ENCODE results near the gene SEMA6D.

Gene SEMA6D

DNA sequence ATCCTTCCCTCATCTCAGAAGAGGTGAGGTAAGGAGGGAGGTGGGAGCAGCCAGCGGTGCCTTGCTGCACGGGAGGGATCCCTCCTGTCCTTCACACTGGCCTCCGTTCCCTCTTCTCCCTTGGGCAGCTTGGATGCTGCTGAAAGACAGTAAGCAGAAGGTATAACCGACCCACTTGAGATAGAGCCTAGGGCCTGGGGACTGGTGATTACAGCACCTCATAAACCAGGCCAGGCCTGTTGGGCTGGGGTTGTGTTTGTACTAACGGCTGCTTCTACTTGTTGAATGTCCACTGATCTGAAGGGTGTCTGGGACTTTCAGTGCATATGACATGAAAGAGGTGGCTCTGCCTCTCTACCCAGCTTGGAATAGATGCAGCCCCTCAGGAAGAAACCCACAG is 25.0 kb downstream of the SEMA6D start:
- DNase-seq (ENCODE audit: low read depth in 2 of 2): no peak

DNA sequence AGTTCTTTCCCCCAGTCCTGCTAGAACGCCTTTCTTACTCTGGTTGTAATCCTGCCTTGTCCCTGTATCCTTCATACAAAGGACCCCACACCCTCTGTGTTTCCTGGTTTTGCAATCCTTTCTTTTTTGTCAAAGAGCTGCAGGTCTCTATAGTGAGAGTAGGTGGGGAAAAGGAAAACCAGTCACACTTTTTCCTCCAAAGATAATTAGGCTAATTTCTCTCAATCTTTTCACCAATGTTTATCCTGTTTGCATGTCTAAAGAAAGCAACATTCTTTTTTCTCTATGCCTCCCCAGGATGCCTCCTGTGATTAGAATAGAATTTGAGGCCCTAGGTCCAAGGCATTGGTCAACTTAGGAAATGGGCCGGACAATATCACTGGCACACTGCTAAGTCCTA is 25.4 kb downstream of the SEMA6D start:
- no peak for DNase-seq (ENCODE audit: low read depth in 2 of 2)

DNA sequence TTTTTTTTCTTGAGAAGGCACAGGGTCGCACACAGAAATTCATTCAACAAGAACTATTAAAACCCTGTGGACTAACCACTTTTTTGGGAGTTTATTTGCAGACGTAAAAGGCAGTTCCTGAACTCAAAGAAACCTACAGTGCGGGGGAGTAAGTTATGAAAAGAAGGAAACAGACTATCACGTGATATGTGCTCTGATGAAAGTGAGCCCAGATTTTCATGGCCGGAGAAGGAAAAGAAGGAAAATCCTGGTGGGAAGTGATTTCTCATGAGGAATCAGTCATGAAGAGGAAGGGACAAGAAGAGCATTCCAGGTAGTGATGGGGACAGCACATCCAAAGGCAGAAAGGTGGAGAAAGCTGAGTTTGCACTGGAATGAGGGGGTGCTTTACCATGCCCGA is 26.1 kb downstream of the SEMA6D start:
- DNase-seq (ENCODE audit: low read depth in 2 of 2): no peak

GRCh38 chr15:47743886-47744285 is 26.6 kb downstream of the SEMA6D start:
- DNase-seq (ENCODE audit: low read depth in 2 of 2): no peak

- no peak for DNase-seq (ENCODE audit: low read depth in 2 of 2)
These were observed 27.2 kb downstream of the SEMA6D start for GRCh38 chr15:47744496-47744895.

GRCh38 chr15:47744973-47745372 is 27.7 kb downstream of the SEMA6D start:
- DNase-seq (ENCODE audit: low read depth in 2 of 2): no peak

- DNase-seq (ENCODE audit: low read depth in 2 of 2): no peak
These were observed 29.2 kb downstream of the SEMA6D start for GRCh38 chr15:47746516-47746915.

DNA sequence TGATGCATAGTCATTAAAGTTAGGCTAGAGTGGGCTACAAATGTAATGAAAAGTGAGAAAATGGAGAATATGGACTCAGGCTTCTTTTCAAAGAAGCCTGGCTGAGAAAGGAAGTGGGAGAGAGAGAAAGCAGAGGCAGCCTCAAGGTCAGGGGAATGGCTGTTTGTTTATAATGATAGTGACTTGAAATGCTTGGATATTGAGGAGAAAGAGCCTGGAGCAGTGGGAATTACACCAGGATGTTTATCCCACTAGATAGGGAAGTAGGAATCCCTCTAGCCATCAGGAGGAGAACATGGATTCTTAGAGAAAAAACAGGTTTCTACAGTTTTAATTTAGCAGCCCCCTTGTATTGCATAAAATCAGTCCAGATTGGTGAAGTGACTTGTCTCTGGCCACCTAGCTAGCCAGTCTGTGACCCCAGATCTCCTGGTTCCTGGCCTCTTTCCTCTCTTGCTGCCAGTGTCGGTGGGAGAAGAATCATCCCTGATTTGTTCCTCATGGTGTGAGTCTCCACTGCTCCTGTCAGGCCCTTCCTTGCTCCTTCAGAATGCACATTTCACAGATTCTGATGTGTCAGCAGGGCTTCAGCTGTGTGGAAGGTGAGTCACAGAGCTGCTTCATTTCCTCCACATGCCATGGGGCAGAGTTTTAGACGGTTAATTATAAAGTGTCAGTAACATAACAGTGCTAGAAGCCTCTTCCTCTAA is 32.9 kb downstream of the SEMA6D start:
- DNase-seq (ENCODE audit: low read depth in 2 of 2): no peak

DNA sequence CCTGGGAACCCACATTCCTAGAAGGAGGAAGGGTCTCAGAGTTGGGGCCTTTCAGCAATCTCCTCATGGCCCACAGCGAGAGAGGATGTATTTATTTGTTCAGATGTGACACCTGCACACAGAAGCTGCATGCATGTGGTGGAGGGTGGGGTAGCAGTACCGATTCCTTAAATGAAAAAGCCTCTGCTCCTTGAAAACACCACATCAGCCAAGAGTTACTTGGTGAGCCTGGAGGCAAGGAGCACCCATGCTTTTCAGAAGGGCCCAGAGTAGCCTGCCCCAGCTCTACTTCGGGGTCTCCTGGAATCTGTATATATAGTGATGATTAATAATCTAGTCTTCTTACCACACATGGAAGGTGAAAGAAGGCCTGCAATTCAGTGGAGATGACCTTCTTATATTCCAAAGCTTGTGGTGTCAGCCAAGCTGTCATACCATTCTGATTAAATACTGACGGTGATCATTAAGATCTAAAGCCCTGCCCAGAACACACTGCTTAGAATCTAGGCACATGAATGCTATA is 33.5 kb downstream of the SEMA6D start:
- DNase-seq (ENCODE audit: low read depth in 2 of 2): no peak

- no peak for DNase-seq (ENCODE audit: low read depth in 2 of 2)
These were observed 36.3 kb downstream of the SEMA6D start for GRCh38 chr15:47753591-47753990.

GRCh38 chr15:47754312-47754711 is 37.0 kb downstream of the SEMA6D start:
- no peak for DNase-seq (ENCODE audit: low read depth in 2 of 2)

DNA sequence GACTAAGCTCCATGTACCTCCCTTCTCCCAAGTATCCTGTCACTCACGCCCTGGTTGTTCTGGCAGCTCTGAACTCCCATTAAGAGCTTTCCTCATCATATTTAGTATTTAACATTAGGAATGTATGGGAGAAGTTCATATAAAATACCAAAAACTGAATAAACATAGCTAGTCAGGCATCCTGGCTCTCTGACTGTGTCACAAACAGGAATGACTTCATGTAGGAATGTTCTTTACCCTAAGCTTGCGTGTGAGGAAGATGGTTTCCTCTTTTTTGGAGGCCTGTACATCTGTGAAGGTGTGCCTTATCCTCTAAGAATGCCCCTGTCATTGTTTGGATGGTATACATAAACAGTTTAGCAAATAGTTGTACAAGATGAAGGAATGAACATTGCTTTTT is 38.6 kb downstream of the SEMA6D start:
- no peak for DNase-seq (ENCODE audit: low read depth in 2 of 2)

DNA sequence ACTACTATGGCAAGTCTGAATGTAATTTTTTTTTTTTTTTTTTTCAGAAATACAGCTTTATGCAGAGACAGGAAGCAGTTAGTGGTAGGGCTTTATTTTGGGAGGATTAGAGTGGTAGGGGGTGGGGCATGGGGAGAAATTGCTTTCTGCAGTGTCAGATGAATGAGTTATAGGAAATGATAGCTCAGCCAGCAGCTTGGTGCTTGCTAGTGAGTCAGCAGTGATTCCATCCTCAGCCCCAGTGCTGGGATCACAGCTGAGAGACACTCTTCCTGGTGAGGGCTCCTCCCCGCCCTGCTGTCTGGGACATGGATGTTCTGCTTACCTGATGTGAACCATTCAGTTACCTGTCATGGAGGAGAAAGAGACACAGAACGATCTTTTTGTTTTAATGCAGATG is 39.6 kb downstream of the SEMA6D start:
- DNase-seq (ENCODE audit: low read depth in 2 of 2): no peak

DNA sequence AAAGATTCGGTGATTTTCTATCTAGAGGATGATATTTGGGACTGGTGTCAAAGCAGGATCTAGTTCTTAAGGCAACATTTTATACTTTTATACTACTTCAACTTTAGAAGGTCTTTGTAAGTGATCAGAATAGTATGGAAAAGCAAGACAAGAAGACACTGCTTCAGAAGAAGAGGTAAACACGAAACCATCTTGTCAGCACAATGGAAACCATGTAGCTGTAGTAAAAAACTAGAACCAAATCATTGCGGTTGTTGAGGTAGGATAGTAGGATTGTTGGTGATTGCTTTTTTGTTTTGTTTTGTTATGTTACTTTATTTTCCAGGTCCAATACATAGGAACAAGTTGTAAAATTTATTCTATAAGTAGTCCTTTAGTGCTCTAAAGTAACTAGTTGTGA is 40.0 kb downstream of the SEMA6D start:
- no peak for DNase-seq (ENCODE audit: low read depth in 2 of 2)

GRCh38 chr15:47762621-47763020 is 45.3 kb downstream of the SEMA6D start:
- no peak for DNase-seq (ENCODE audit: low read depth in 2 of 2)

DNA sequence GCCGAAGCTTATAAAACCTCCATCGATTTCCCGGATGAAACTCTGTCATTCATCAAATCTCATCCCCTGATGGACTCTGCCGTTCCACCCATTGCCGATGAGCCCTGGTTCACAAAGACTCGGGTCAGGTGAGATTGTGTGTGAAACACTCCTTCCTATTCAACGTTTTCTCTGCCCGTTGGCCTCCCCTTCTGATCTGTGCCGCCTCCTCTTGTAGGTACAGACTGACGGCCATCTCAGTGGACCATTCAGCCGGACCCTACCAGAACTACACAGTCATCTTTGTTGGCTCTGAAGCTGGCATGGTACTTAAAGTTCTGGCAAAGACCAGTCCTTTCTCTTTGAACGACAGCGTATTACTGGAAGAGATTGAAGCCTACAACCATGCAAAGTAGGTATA is 47.4 kb downstream of the SEMA6D start:
- no peak for DNase-seq (ENCODE audit: low read depth in 2 of 2)

DNA sequence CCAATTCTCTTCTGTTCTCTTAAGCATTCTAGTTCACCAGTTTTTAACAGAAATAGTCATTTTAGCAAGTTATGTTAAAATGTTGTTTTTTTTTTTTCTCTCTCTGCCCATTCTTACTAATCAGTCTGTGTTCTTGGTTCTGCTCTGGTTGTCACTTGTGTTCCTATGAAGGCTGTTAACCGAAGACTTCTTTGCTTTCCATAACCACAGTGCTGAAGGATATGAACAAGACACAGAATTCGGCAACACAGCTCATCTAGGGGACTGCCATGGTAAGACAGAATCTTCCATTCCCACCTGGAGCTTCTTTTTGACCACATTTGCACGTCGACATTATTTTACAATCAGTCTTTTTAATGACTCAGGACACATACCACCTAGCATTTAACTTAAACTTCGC is 49.1 kb downstream of the SEMA6D start:
- DNase-seq (ENCODE audit: low read depth in 2 of 2): no peak

- DNase-seq (ENCODE audit: low read depth in 2 of 2): no peak
These were observed 49.7 kb downstream of the SEMA6D start for GRCh38 chr15:47767035-47767434.

- DNase-seq (ENCODE audit: low read depth in 2 of 2): no peak
These were observed 51.4 kb downstream of the SEMA6D start for GRCh38 chr15:47768735-47769134.

DNA sequence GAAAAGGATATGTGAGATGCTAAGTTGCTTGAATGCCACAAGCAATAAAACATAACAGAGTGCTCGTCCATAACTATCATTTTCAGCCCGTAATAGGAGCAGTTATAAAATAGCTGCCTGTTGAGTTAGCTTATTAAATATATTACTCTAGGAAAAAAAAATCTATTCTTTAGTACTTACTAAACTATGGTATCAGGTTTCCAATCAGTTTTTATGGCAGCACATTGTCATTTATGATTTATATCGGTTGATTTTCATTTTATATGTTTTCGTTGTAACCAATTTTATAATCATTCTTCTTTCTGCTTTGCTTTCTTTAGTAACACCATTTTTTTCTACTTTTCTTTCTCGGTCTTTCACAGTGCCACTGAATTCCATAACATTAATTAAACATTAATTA is 51.9 kb downstream of the SEMA6D start:
- DNase-seq (ENCODE audit: low read depth in 2 of 2): no peak

DNA sequence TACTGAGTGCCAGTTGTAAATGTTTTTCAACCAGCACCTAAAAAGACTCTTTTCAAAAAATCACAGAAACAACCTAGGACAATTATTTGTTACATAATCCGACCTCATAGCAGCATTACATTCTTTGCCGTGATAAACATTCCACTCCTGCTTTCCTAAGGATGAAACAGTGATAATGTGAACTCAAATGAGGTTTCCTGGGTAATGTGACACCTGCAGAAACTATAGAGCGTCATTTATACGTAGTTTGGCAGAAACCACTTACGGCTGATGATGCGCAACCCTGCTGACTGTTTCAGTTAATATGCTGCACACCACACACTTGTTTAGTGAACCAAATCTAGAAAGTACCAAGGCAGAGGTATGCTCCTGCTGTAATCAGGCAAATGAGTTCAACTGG is 55.8 kb downstream of the SEMA6D start:
- no peak for DNase-seq (ENCODE audit: low read depth in 2 of 2)

DNA sequence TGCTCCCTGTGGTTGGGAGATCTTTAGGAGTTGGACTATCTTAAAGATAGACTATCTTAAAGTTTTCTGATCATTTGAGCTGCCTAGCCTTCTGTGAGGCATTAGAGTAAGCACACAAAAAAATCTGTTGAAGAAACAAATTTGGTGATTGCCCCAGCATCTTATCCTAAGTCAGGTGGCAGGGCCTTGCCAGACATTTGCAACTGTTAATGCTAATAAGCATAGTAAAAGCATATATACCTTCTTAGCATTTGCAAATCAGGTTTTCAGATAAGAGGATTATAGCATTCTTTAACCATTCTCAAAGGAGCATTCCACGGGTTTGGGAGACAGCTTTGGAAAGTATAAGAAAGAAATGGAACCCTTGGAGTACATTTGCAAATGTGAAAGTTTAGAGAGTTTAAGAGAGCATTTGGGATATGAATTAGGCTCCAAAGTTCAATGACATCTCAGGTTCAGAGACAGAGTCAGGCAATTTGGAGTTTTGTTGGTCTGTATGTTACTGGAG is 61.0 kb downstream of the SEMA6D start:
- no peak for DNase-seq (ENCODE audit: low read depth in 2 of 2)

- no peak for DNase-seq (ENCODE audit: low read depth in 2 of 2)
These were observed 63.7 kb downstream of the SEMA6D start for GRCh38 chr15:47780971-47781370.

DNA sequence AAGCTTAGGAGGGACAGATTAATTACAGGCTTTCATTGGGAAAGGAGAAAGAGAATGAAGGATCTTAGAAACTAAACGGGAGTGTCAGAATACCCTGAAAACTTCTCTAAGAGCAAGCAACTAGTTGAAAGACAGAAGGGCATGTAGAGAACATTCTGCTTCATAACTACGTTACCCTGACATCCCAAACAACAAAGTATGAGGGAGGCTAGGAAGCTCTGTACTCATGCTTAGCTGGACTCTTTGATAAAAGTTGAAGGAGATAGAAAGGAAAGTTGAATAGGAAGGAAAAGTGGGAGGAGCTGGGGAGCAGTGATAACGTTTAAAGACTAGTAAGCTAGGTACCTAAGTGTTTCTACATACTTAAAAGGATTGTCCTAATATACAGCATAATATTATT is 64.2 kb downstream of the SEMA6D start:
- DNase-seq (ENCODE audit: low read depth in 2 of 2): no peak

Data from activated CD8-positive, alpha-beta memory T cell treated with anti-CD3 and anti-CD28 coated beads for 4 hours (primary cell).